ENCODE data around the gene KLHL40.

DNA sequence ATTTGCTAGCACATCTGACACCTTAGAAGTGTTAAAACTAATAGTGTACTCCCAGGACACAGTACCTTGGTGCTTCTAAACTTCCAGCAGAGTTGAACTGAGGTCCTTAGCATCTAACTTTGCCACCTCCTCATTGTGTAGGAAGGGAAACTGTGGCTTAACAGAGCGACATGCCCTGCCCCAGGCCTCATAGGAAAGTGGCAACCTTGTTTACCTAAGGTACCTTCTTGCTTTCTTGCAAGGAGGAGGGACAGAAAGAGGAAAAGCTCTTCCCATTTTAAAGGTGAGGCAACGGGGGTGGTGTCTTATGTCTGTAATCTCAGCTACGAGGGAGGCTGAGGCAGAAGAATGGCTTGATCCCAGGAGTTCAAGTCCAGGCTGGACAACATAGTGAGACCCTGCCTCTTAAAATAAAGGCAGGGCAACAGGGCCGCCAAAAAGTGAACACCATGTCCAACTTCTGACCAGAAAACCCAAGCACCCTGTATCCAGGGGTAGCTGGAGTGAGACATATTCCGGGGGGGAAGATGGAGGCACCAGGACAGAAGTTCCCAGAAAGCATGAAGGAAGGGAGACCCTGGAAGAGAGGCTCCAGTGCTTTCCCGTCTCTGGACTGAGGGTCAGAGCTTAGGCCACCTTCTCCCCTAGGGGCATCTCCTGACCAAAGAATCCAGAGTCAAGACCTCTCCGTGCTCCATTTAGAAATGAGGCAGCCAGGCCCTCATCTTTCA is 540 bp upstream of the KLHL40 start:
- TF ChIP-seq EZH2 (IDR thresholded peaks at IDR 0.05; ENCODE audit: borderline replicate concordance, insufficient read depth, low read depth, low read length, poor library complexity, severe bottlenecking), result no peak
- no peak for TF ChIP-seq CTCF (IDR thresholded peaks at IDR 0.05)

Data from B cell (primary cell).